Measurements from ENCODE around the gene CACNA1D.

- TF ChIP-seq CTCF (conservative IDR thresholded peaks at IDR 0.05; ENCODE audit: low read depth, low read length), result no peak
- no peak for TF ChIP-seq EZH2 (IDR thresholded peaks at IDR 0.05; ENCODE audit: borderline replicate concordance, low read depth, low read length, poor library complexity, severe bottlenecking)
These were observed 323.4 kb downstream of the CACNA1D start for GRCh38 chr3:53817809-53818208.

Measured in A673 (cell line).